Gastrocnemius medialis (tissue), 4 donors: Measurements from ENCODE around the gene TEKTIP1. TPM values are rescaled to one million over a fixed set of nuclear protein-coding genes. Genes with fewer than 3 reads are reported as not detected.
A peak's percentile ranks its signal among the peaks of the same experiment; 100 is the strongest.
"Not testable (repeated sequence)": the region's sequence is repeated elsewhere in the genome, so short reads cannot be mapped to it uniquely, and the experiment has no call there.

ENCODE experiments used
- ATAC-seq, 2 donors: fragments of 150-250 bp; one replicate each; pipeline ENCODE4 v1.9.1; 2016
- DNase-seq, 2 donors: peaks; one replicate each; pipeline ENCODE4 v3.0.0-alpha.2; 2019
- H3K27ac ChIP-seq, 4 donors: fragments of 200-600 bp; sonication (generic); 1 replicate in 1 of 4; 2 replicates in 3 of 4; pipeline ENCODE4 v1.5.1; 2016 to 2018; ENCODE audit warnings: mild to moderate bottlenecking in 2 of 4, moderate library complexity in 1 of 4
- H3K27me3 ChIP-seq, 3 donors: fragments of 200-600 bp; sonication (generic) in 2 of 3; 1 replicate in 1 of 3; 2 replicates in 2 of 3; pipeline versions ENCODE4 v1.5.1 to v1.6.0; 2016 to 2019; ENCODE audit warnings: mild to moderate bottlenecking in 1 of 3, moderate library complexity in 1 of 3
- H3K36me3 ChIP-seq, 2 donors: fragments of 200-600 bp; sonication (generic) in 1 of 2; one replicate each; pipeline ENCODE4 v1.5.1; 2017 to 2018
- H3K4me1 ChIP-seq, 2 donors: fragments of 200-600 bp; sonication (generic) in 1 of 2; one replicate each; pipeline ENCODE4 v1.5.1; 2016 to 2017; ENCODE audit warnings: mild to moderate bottlenecking in 2 of 2
- H3K4me3 ChIP-seq, 4 donors: fragments of 200-600 bp; sonication (generic) in 3 of 4; 1 replicate in 1 of 4; 2 replicates in 3 of 4; pipeline ENCODE4 v1.5.1; 2016 to 2019; ENCODE audit warnings: mild to moderate bottlenecking in 2 of 4
- H3K9me3 ChIP-seq, 3 donors: fragments of 200-600 bp; sonication (generic) in 2 of 3; 1 replicate in 1 of 3; 2 replicates in 2 of 3; pipeline ENCODE4 v1.5.1; 2016 to 2019
- CTCF ChIP-seq, 5 experiments: fragments of 450-650 bp in 3 of 5; fragments of 200-600 bp in 2 of 5; sonication (generic) in 2 of 5; IDR thresholded peaks in 4 of 5; conservative IDR thresholded peaks in 1 of 5; 1 replicate in 4 of 5; 2 replicates in 1 of 5; pipeline ENCODE4 v1.5.1; 2016 to 2019; ENCODE audit warnings: antibody characterized with exemption in 5 of 5, mild to moderate bottlenecking in 3 of 5, moderate library complexity in 3 of 5
- POLR2A ChIP-seq, 2 donors: fragments of 450-650 bp; IDR thresholded peaks; one replicate each; pipeline ENCODE4 v1.6.1; 2017; ENCODE audit warnings: antibody characterized with exemption in 2 of 2, mild to moderate bottlenecking in 2 of 2, moderate library complexity in 2 of 2
- in situ Hi-C, 4 donors: fragments of 200-750 bp; cut with MboI; loops; one replicate each; pipeline versions ENCODE4 v1.15.0 to v1.8.0; 2017; ENCODE audit warnings: low sequenced_read_pairs in 4 of 4
- intact Hi-C: fragments of 100-400 bp; cut with DNase I; formaldehyde crosslinking; loops from one replicate; pipeline ENCODE4 v1.15.1; 2023; ENCODE audit warnings: low total_unique reads
- total RNA-seq, 4 donors: library from RNA; depleted of rRNA; stranded (reverse); fragments of >200 nt; gene quantifications; one replicate each; pipeline versions ENCODE4 v1.1.0 to v1.2.3, GENCODE V29; 2016

The TEKTIP1 gene
- total RNA-seq, 4 donors from 2014 or later, result not detected

GRCh38 chr19:3576696-3577443 lies 37.9 kb downstream of the TEKTIP1 start:
- Histone ChIP-seq H3K27ac (peak overlapping the region in 1 of 4 donors; percentile 45), H3K4me1 (peaks cover 16 to 23% of the 10 kb centered on the region in 2 donors), H3K4me3 (peak overlapping the region in 3 of 4 donors; percentile 9 to 43 (median 18)), H3K9me3 (no peaks in the 10 kb centered on the region), H3K27me3 (no peaks in the 10 kb centered on the region), H3K36me3 (no peaks in the 10 kb centered on the region)
- intact Hi-C loops, result no loop called here
- ATAC-seq (no peak), DNase-seq (no peak)
- in situ Hi-C loops, result no loop called here
- no peak for TF ChIP-seq CTCF (IDR thresholded peaks at IDR 0.05 in 4 of 5, conservative IDR thresholded peaks at IDR 0.05 in 1 of 5)
- no peak for TF ChIP-seq POLR2A (IDR thresholded peaks at IDR 0.05)

GRCh38 chr19:3577723-3578344 lies 38.9 kb downstream of the TEKTIP1 start:
- ATAC-seq (no peak), DNase-seq (no peak)
- Histone ChIP-seq H3K4me1 (peaks cover 12 to 19% of the 10 kb centered on the region in 2 donors), H3K36me3 (no peaks in the 10 kb centered on the region), H3K9me3 (no peaks in the 10 kb centered on the region), H3K27ac (no peak overlapping the region), H3K27me3 (no peaks in the 10 kb centered on the region), H3K4me3 (no peak overlapping the region)
- in situ Hi-C loops, result no loop called here
- no peak for TF ChIP-seq CTCF (IDR thresholded peaks at IDR 0.05 in 4 of 5, conservative IDR thresholded peaks at IDR 0.05 in 1 of 5)
- TF ChIP-seq POLR2A (IDR thresholded peaks at IDR 0.05), result no peak
- intact Hi-C loops, result no loop called here

- no peaks in the 10 kb centered on the region for H3K36me3 ChIP-seq
- peaks cover 11 to 15% of the 10 kb centered on the region in 2 donors for H3K4me1 ChIP-seq
- H3K27me3 ChIP-seq, result no peaks in the 10 kb centered on the region
- DNase-seq (no peak), ATAC-seq (no peak)
- TF ChIP-seq POLR2A (IDR thresholded peaks at IDR 0.05) (no peak), CTCF (IDR thresholded peaks at IDR 0.05 in 4 of 5, conservative IDR thresholded peaks at IDR 0.05 in 1 of 5) (no peak)
- H3K9me3 ChIP-seq, result no peaks in the 10 kb centered on the region
- H3K4me3 ChIP-seq, result no peak overlapping the region
- no peak overlapping the region for H3K27ac ChIP-seq
- intact Hi-C loops (no loop called here), in situ Hi-C loops (no loop called here)
Measured at GRCh38 chr19:3578390-3578789, 39.4 kb downstream of the TEKTIP1 start.

- DNase-seq, result no peak
- no peak overlapping the region for H3K4me3 ChIP-seq
- H3K27me3 ChIP-seq, result peaks cover 3 to 6% (median 4%) of the 10 kb centered on the region in 3 donors
- in situ Hi-C loops, result no loop called here
- peak; percentile 37 to 74 for ATAC-seq
- intact Hi-C loops, result loop anchor here (5.0 kb wide), 1 partner anchor 33 kb away; no protein-coding TSS in a partner anchor
- H3K4me1 ChIP-seq, result peaks cover 6 to 11% of the 10 kb centered on the region in 2 donors
- TF ChIP-seq CTCF (IDR thresholded peaks at IDR 0.05 in 4 of 5, conservative IDR thresholded peaks at IDR 0.05 in 1 of 5) (no peak), POLR2A (IDR thresholded peaks at IDR 0.05) (no peak)
- no peaks in the 10 kb centered on the region for H3K9me3 ChIP-seq
- no peaks in the 10 kb centered on the region for H3K36me3 ChIP-seq
- H3K27ac ChIP-seq, result peak overlapping the region in 1 of 4 donors; percentile 22
Measured at GRCh38 chr19:3580156-3580934, 41.4 kb downstream of the TEKTIP1 start.

- H3K27ac ChIP-seq, H3K9me3 ChIP-seq, H3K4me1 ChIP-seq, H3K4me3 ChIP-seq, ATAC-seq, in situ Hi-C loops, DNase-seq, H3K36me3 ChIP-seq: not testable (repeated sequence)
- H3K27me3 ChIP-seq, result peaks cover 12 to 15% (median 15%) of the 10 kb centered on the region in 3 donors
- intact Hi-C loops, result loop anchor here (5.0 kb wide), 1 partner anchor 34 kb away; no protein-coding TSS in a partner anchor
Measured at GRCh38 chr19:3581792-3582191, 42.8 kb downstream of the TEKTIP1 start.

- ATAC-seq, DNase-seq, H3K9me3 ChIP-seq, H3K36me3 ChIP-seq, H3K27ac ChIP-seq, H3K4me3 ChIP-seq, in situ Hi-C loops: not testable (repeated sequence)
- Histone ChIP-seq H3K27me3 (peaks cover 12 to 15% (median 15%) of the 10 kb centered on the region in 3 donors), H3K4me1 (peaks cover 10 to 11% of the 10 kb centered on the region in 2 donors)
- intact Hi-C loops, result loop anchor here (5.0 kb wide), 1 partner anchor 37 kb away; no protein-coding TSS in a partner anchor
Measured at GRCh38 chr19:3584036-3584802, 45.2 kb downstream of the TEKTIP1 start.
